H9 (cell line): Measurements from ENCODE around the gene ZBTB20. TPM values are rescaled to one million over a fixed set of nuclear protein-coding genes. Genes with fewer than 3 reads are reported as not detected.

Source experiments
- DNase-seq: peaks from one replicate; pipeline ENCODE4 v3.0.0-alpha.2; 2017
- H2AFZ ChIP-seq: one replicate; pipeline ENCODE4 v1.6.1; 2013; ENCODE audit warnings: mild to moderate bottlenecking, low read length, control low read depth, moderate library complexity
- H2AK5ac ChIP-seq: 2 replicates; pipeline ENCODE4 v1.6.1; 2013; ENCODE audit warnings: low read length, control low read depth, mixed read lengths; ENCODE audit not compliant: insufficient read length
- H2BK120ac ChIP-seq: one replicate; pipeline ENCODE4 v1.6.1; 2013; ENCODE audit warnings: low read depth, mild to moderate bottlenecking, low read length, control low read depth, inconsistent platforms; ENCODE audit not compliant: poor library complexity, severe bottlenecking
- H2BK12ac ChIP-seq: 2 replicates; pipeline ENCODE4 v1.6.1; 2013; ENCODE audit warnings: low read length, control low read depth, mixed read lengths, low read depth; ENCODE audit not compliant: insufficient read length
- H2BK15ac ChIP-seq: 2 replicates; pipeline ENCODE4 v1.6.1; 2013; ENCODE audit warnings: low read depth, low read length, control low read depth
- H2BK20ac ChIP-seq: one replicate; pipeline ENCODE4 v1.6.1; 2013; ENCODE audit warnings: low read depth, mild to moderate bottlenecking, low read length, control low read depth, inconsistent platforms; ENCODE audit not compliant: poor library complexity, severe bottlenecking
- H2BK5ac ChIP-seq: 2 replicates; pipeline ENCODE4 v1.6.1; 2013; ENCODE audit warnings: low read length, control low read depth, mixed read lengths; ENCODE audit not compliant: insufficient read length
- H3K14ac ChIP-seq: 2 replicates; pipeline ENCODE4 v1.6.1; 2013; ENCODE audit warnings: low read length, control low read depth; ENCODE audit not compliant: insufficient read depth
- H3K18ac ChIP-seq: 2 replicates; pipeline ENCODE4 v1.6.1; 2013; ENCODE audit warnings: low read depth, mild to moderate bottlenecking, mixed read lengths, low read length, control low read depth; ENCODE audit not compliant: insufficient read length
- H3K23ac ChIP-seq: 2 replicates; pipeline ENCODE4 v1.6.1; 2013; ENCODE audit warnings: low read length, control low read depth, mixed read lengths, low read depth; ENCODE audit not compliant: insufficient read length
- H3K23me2 ChIP-seq: 2 replicates; pipeline ENCODE4 v1.6.1; 2013; ENCODE audit warnings: low read depth, mild to moderate bottlenecking, mixed read lengths, low read length, control low read depth; ENCODE audit not compliant: insufficient read length, poor library complexity, severe bottlenecking
- H3K27ac ChIP-seq: 2 replicates; pipeline ENCODE4 v1.5.1; 2013; ENCODE audit warnings: low read length, control low read depth, mixed read lengths, low read depth; ENCODE audit not compliant: insufficient read length
- H3K27me3 ChIP-seq: 2 replicates; pipeline ENCODE4 v1.6.1; 2013; ENCODE audit warnings: low read length, control low read depth, inconsistent platforms; ENCODE audit not compliant: insufficient read depth
- H3K4ac ChIP-seq: 2 replicates; pipeline ENCODE4 v1.6.1; 2013; ENCODE audit warnings: low read depth, mild to moderate bottlenecking, control low read depth, inconsistent platforms, low read length, moderate library complexity
- H3K4me1 ChIP-seq: 2 replicates; pipeline ENCODE4 v1.6.1; 2013; ENCODE audit warnings: low read length, control low read depth, inconsistent platforms; ENCODE audit not compliant: insufficient read depth
- H3K4me2 ChIP-seq: 2 replicates; pipeline ENCODE4 v1.6.1; 2013; ENCODE audit warnings: low read length, control low read depth, mixed read lengths; ENCODE audit not compliant: insufficient read length, insufficient read depth
- H3K56ac ChIP-seq: 2 replicates; pipeline ENCODE4 v1.6.1; 2013; ENCODE audit warnings: low read depth, mild to moderate bottlenecking, mixed read lengths, low read length, control low read depth; ENCODE audit not compliant: insufficient read length
- H3K79me1 ChIP-seq: 2 replicates; pipeline ENCODE4 v1.6.1; 2013; ENCODE audit warnings: low read depth, mild to moderate bottlenecking, moderate library complexity, low read length, control low read depth, inconsistent platforms; ENCODE audit not compliant: insufficient read depth, poor library complexity, severe bottlenecking
- H3K79me2 ChIP-seq: 2 replicates; pipeline ENCODE4 v1.6.1; 2013; ENCODE audit warnings: low read length, control low read depth, inconsistent platforms; ENCODE audit not compliant: insufficient read depth
- H3K9ac ChIP-seq: 2 replicates; pipeline ENCODE4 v1.6.1; 2013; ENCODE audit warnings: low read length, control low read depth, mixed read lengths; ENCODE audit not compliant: insufficient read length; ENCODE audit errors: extremely low read depth
- H3K9me3 ChIP-seq: one replicate; pipeline ENCODE4 v1.6.1; 2013; ENCODE audit warnings: low read depth, low read length, inconsistent platforms; ENCODE audit not compliant: control insufficient read depth
- H3T11ph ChIP-seq: one replicate; pipeline ENCODE4 v1.6.1; 2013; ENCODE audit warnings: mild to moderate bottlenecking, low read length, control low read depth, inconsistent platforms
- H4K20me1 ChIP-seq: one replicate; pipeline ENCODE4 v1.6.1; 2013; ENCODE audit not compliant: control insufficient read depth, insufficient read length, insufficient read depth
- H4K5ac ChIP-seq: 2 replicates; pipeline ENCODE4 v1.6.1; 2013; ENCODE audit warnings: low read depth, mild to moderate bottlenecking, mixed read lengths, low read length, control low read depth; ENCODE audit not compliant: insufficient read length
- H4K8ac ChIP-seq: replicated peaks from 2 replicates; pipeline ENCODE4 v1.6.1; 2013; ENCODE audit warnings: low read length, control low read depth, mixed read lengths, low read depth; ENCODE audit not compliant: insufficient read length
- H4K91ac ChIP-seq: 2 replicates; pipeline ENCODE4 v1.6.1; 2013; ENCODE audit warnings: low read depth, mild to moderate bottlenecking, moderate library complexity, mixed read lengths, low read length, control low read depth; ENCODE audit not compliant: insufficient read length
- H3K27ac Mint-ChIP-seq, 3 experiments: 2 replicates in 2 of 3; 3 replicates in 1 of 3; pipeline ENCODE4 v1.8.0; 2020 to 2021; ENCODE audit warnings: mixed read lengths in 3 of 3, mild to moderate bottlenecking in 1 of 3, moderate library complexity in 1 of 3
- H3K27me3 Mint-ChIP-seq: 2 replicates; pipeline ENCODE4 v1.8.0; 2021; ENCODE audit warnings: low read depth, mild to moderate bottlenecking, moderate library complexity, mixed read lengths
- H3K36me3 Mint-ChIP-seq, 3 experiments: 2 replicates in 2 of 3; 3 replicates in 1 of 3; pipeline ENCODE4 v1.8.0; 2020 to 2021; ENCODE audit warnings: low read depth in 3 of 3, mixed read lengths in 3 of 3; ENCODE audit not compliant: insufficient read depth in 1 of 3
- H3K4me1 Mint-ChIP-seq, 2 experiments: 2 replicates each; pipeline ENCODE4 v1.8.0; 2020; ENCODE audit warnings: mixed read lengths in 2 of 2
- H3K4me3 Mint-ChIP-seq, 2 experiments: 2 replicates in 1 of 2; 3 replicates in 1 of 2; pipeline ENCODE4 v1.8.0; 2020 to 2021; ENCODE audit warnings: mild to moderate bottlenecking in 2 of 2, mixed read lengths in 2 of 2, moderate library complexity in 1 of 2
- H3K9me3 Mint-ChIP-seq, 2 experiments: 2 replicates in 1 of 2; 3 replicates in 1 of 2; pipeline ENCODE4 v1.8.0; 2020; ENCODE audit warnings: mild to moderate bottlenecking in 2 of 2, mixed read lengths in 2 of 2, moderate library complexity in 1 of 2
- CTCF ChIP-seq: fragments of 200-600 bp; sonication (generic); conservative IDR thresholded peaks from 3 replicates; pipeline ENCODE4 v1.8.0; 2021; ENCODE audit warnings: antibody characterized with exemption, mild to moderate bottlenecking
- WGBS: extraction: QIAGEN DNeasy Blood & Tissue Kit; methylation state at CpG from one replicate; pipeline ENCODE4 v1.1.7; 2013; ENCODE audit warnings: missing lambda C conversion rate, low lambda C conversion rate, mixed read lengths; ENCODE audit not compliant: insufficient read length; ENCODE audit errors: extremely low coverage; 5-methylcytosine and 5-hydroxymethylcytosine counted together
- total RNA-seq: library from RNA; stranded (reverse); gene quantifications from 2 replicates; pipeline ENCODE4 v1.2.1, GENCODE V29; 2021

ZBTB20 gene
- total RNA-seq, 1 experiment from 2014 or later = 0.70 TPM

- H3K23ac ChIP-seq = no peak overlapping the region
- H3K79me2 ChIP-seq = no peaks in the 10 kb centered on the region
- WGBS = no CpG with 5 or more reads among the region's 5 CpGs
- Mint-ChIP-seq H3K27ac (peak overlapping the region in 1 of 3 experiments; percentile 85; a peak in 3 of 7 replicates), H3K9me3 (peaks cover 0 to 7% of the 10 kb centered on the region in 2 experiments; a peak in 1 of 5 replicates), H3K4me3 (no peak overlapping the region; a peak in 1 of 5 replicates), H3K36me3 (peaks cover 0 to 14% (median 4%) of the 10 kb centered on the region in 3 experiments; a peak in 3 of 7 replicates), H3K27me3 (no peaks in the 10 kb centered on the region), H3K4me1 (peaks cover 6 to 10% of the 10 kb centered on the region in 2 experiments)
- H2BK12ac ChIP-seq = no peak overlapping the region
- no peak overlapping the region for H4K5ac ChIP-seq
- H2BK120ac ChIP-seq = no peak overlapping the region
- no peak overlapping the region for H2AK5ac ChIP-seq
- H3K14ac ChIP-seq = no peak overlapping the region
- H2BK15ac ChIP-seq = no peak overlapping the region
- no peak overlapping the region for H3K18ac ChIP-seq
- no peak overlapping the region for H3K4ac ChIP-seq
- no peak overlapping the region for H3T11ph ChIP-seq
- no peak overlapping the region for H3K27ac ChIP-seq
- H2BK20ac ChIP-seq = no peak overlapping the region
- H3K23me2 ChIP-seq = no peaks in the 10 kb centered on the region
- H3K27me3 ChIP-seq = no peaks in the 10 kb centered on the region; the same call in 1 of the 2 replicates
- no peak overlapping the region for H4K8ac ChIP-seq
- H3K56ac ChIP-seq = no peak overlapping the region
- no peak overlapping the region for H2AFZ ChIP-seq
- no peak overlapping the region for H2BK5ac ChIP-seq
- H3K9me3 ChIP-seq = no peaks in the 10 kb centered on the region
- H4K20me1 ChIP-seq = no peaks in the 10 kb centered on the region
- no peak overlapping the region for H3K9ac ChIP-seq
- TF ChIP-seq CTCF = no peak
- DNase-seq = no peak
- no peaks in the 10 kb centered on the region for H3K4me1 ChIP-seq
- H3K4me2 ChIP-seq = no peak overlapping the region
- H4K91ac ChIP-seq = no peak overlapping the region
- H3K79me1 ChIP-seq = no peaks in the 10 kb centered on the region
Measured at GRCh38 chr3:115099986-115100571, 47.0 kb downstream of the ZBTB20 start.
